Ovary (tissue), 9 donors: ENCODE measurements around the gene ITPR1. TPM values are rescaled to one million over a fixed set of nuclear protein-coding genes. Genes with fewer than 3 reads are reported as not detected.

ENCODE experiments used
- DNase-seq, 5 donors: peaks; one replicate each; pipeline ENCODE4 v3.0.0-alpha.2; 2019 to 2020
- H3K27ac ChIP-seq, 2 donors: fragments of 200-600 bp; one replicate each; pipeline versions ENCODE4 v1.5.1 to v1.8.0; 2019 to 2022
- H3K27me3 ChIP-seq: fragments of 200-600 bp; one replicate; pipeline ENCODE4 v1.8.0; 2022
- H3K36me3 ChIP-seq: fragments of 200-600 bp; sonication (generic); one replicate; pipeline ENCODE4 v1.5.1; 2019
- H3K4me1 ChIP-seq: one replicate; pipeline ENCODE4 v1.8.1; 2013; ENCODE audit warnings: mild to moderate bottlenecking, moderate library complexity; ENCODE audit not compliant: insufficient read depth
- H3K4me3 ChIP-seq: fragments of 200-600 bp; sonication (generic); one replicate; pipeline ENCODE4 v1.5.1; 2017
- H3K9me3 ChIP-seq, 2 donors: fragments of 200-600 bp in 1 of 2; sonication (generic) in 1 of 2; one replicate each; pipeline versions ENCODE4 v1.5.1 to v1.8.1; 2013 to 2019; ENCODE audit warnings: mild to moderate bottlenecking in 1 of 2, moderate library complexity in 1 of 2
- CTCF ChIP-seq, 3 donors: fragments of 450-650 bp in 2 of 3; fragments of 200-600 bp in 1 of 3; IDR thresholded peaks; one replicate each; pipeline versions ENCODE4 v1.5.1 to v1.8.0; 2016 to 2022; ENCODE audit warnings: antibody characterized with exemption in 3 of 3, mild to moderate bottlenecking in 1 of 3
- EP300 ChIP-seq: sonication (generic); formaldehyde crosslinking; IDR thresholded peaks from one replicate; pipeline ENCODE4 v1.6.1; 2017; ENCODE audit warnings: antibody characterized with exemption
- POLR2A ChIP-seq: fragments of 450-650 bp; IDR thresholded peaks from one replicate; pipeline ENCODE4 v1.6.1; 2017; ENCODE audit warnings: antibody characterized with exemption, mild to moderate bottlenecking, moderate library complexity
- WGBS, 3 donors: extraction: QIAGEN DNeasy Blood & Tissue Kit in 1 of 3; methylation state at CpG; one replicate each; pipeline versions ENCODE4 v1.1.5 to v1.1.7; 2013 to 2017; 5-methylcytosine and 5-hydroxymethylcytosine counted together
- intact Hi-C, 4 donors: fragments of 100-400 bp; cut with DNase I; formaldehyde crosslinking; loops; one replicate each; pipeline versions ENCODE4 v1.11.0 to v1.15.1; 2022 to 2023
- polyA plus RNA-seq, 2 donors: library from polyadenylated mRNA; stranded (reverse); fragments of 200-250 nt in 1 of 2; fragments of 350-450 nt in 1 of 2; fragmentation: Illumina TruSeq in 1 of 2; extraction: RNeasy Lipid Tissue Mini Kit (QIAGEN cat#74804) in 1 of 2; gene quantifications; one replicate each; pipeline ENCODE4 v1.2.3, GENCODE V29; 2013 to 2014
- total RNA-seq, 7 donors: library from RNA; depleted of rRNA in 2 of 7; stranded (reverse); fragments of >200 nt in 2 of 7; fragmentation: NEBNext Ultra II Directional in 3 of 7; extraction: Animal tissue kit (Norgen Biotek cat#: 25700) in 3 of 7; gene quantifications; one replicate each; pipeline versions ENCODE4 v1.1.0 to v1.2.4, GENCODE V29; 2016 to 2023
- donor health status: DM: no; HTN: no; CAD: no; lungs with moderate emphysema.
- donor health status: DM: no; HTN: no; CAD: no.
- donor health status: Bipolar disorder and iron deficiency.
- donor health status: DM: yes; HTN: yes; CAD: no.
- donor health status: DM: no; HTN: no; CAD: no.
- donor health status: DM: yes; HTN: yes; CAD: no.

The ITPR1 gene
- total and polyA plus RNA-seq, 9 donors, result 59.5 to 313 (median 144) TPM

- no peak overlapping the region for H3K27ac ChIP-seq
- WGBS, 3 donors, result 66 to 77% (median 76%) methylated on average over 7 of the region's 7 CpGs
- peak in 1 of 5 donors; percentile 10 for DNase-seq
- H3K4me1 ChIP-seq, result peaks cover 22% of the 10 kb centered on the region
- no peak overlapping the region for H3K4me3 ChIP-seq
- intact Hi-C loops, result no loop called here
- no peaks in the 10 kb centered on the region for H3K9me3 ChIP-seq
- H3K27me3 ChIP-seq, result no peaks in the 10 kb centered on the region
- TF ChIP-seq EP300 (no peak), CTCF (IDR thresholded peaks at IDR 0.05) (no peak), POLR2A (no peak)
- H3K36me3 ChIP-seq, result no peaks in the 10 kb centered on the region
Observed at GRCh38 chr3:4745235-4745610, 252.1 kb downstream of the ITPR1 start.

DNA sequence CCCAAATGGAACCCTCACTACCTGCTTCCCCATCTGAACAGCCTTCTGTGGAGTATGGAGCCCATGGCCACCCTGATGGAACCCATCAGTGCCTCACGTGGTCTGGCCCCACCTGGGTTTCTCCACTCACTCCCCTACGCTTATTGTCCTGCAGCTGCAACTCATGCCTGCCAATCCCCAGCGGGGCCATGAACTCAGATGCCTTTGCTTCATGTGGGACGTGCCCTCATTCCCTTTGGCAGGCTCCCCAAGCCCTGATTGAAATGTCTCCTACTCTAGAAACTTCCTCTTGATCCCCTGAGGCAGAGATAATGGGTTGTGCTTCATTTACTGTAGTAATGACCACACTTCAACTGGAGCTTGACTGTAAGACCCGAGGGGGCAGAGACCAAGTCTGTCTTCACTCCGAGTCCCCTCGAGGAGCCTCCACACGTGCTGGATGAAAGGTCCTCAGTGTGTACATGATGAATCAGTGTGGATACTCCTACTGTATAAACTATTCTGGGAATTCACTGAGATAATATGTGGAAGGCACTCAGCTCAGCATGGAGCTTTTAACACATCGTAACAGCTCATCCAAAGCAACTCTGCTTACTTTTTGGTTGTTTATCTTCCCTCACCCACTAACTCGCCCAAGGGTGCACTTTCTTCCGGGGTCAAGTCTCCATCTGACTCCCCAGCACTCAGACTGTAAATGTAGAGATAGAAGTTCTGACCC is 253.3 kb downstream of the ITPR1 start:
- peak in 1 of 5 donors; percentile 21 for DNase-seq
- Histone ChIP-seq H3K4me1 (peaks cover 25% of the 10 kb centered on the region), H3K27me3 (no peaks in the 10 kb centered on the region), H3K4me3 (no peak overlapping the region), H3K36me3 (no peaks in the 10 kb centered on the region), H3K9me3 (no peaks in the 10 kb centered on the region), H3K27ac (peak overlapping the region in 1 of 2 donors; percentile 1)
- intact Hi-C loops, result no loop called here
- 42 to 65% (median 43%) methylated on average over 11 of the region's 11 CpGs for WGBS, 3 donors
- TF ChIP-seq EP300 (no peak), POLR2A (no peak), CTCF (IDR thresholded peaks at IDR 0.05) (no peak)

DNA sequence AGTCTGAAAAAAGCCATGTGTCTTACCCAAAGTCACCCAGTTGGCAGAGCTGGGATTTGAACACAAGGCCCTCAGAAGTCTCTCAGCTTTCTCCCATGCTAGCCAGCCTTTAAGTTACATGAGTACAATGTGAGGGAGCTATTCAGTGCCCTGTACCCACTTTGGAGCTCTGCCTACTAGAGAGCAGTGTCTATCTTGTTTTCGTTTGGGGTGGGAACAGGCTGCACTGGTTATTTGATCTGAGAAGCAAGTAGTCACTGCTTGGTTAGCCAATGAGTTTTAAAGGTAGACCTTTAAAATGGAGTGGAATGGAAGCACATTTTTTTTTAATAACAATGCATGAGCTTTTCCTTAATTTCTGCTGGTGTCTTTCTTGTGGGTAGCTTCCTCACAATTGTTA is 255.0 kb downstream of the ITPR1 start:
- intact Hi-C loops, result no loop called here
- H3K9me3 ChIP-seq, result no peaks in the 10 kb centered on the region
- no peak overlapping the region for H3K4me3 ChIP-seq
- H3K36me3 ChIP-seq, result no peaks in the 10 kb centered on the region
- no peak overlapping the region for H3K27ac ChIP-seq
- DNase-seq, result peak in 2 of 5 donors; percentile 1 to 12
- 39 to 78% (median 46%) methylated on average over 1 of the region's 1 CpG for WGBS, 3 donors
- H3K4me1 ChIP-seq, result peaks cover 21% of the 10 kb centered on the region
- no peaks in the 10 kb centered on the region for H3K27me3 ChIP-seq
- TF ChIP-seq POLR2A (no peak), CTCF (IDR thresholded peaks at IDR 0.05) (no peak), EP300 (no peak)

DNA sequence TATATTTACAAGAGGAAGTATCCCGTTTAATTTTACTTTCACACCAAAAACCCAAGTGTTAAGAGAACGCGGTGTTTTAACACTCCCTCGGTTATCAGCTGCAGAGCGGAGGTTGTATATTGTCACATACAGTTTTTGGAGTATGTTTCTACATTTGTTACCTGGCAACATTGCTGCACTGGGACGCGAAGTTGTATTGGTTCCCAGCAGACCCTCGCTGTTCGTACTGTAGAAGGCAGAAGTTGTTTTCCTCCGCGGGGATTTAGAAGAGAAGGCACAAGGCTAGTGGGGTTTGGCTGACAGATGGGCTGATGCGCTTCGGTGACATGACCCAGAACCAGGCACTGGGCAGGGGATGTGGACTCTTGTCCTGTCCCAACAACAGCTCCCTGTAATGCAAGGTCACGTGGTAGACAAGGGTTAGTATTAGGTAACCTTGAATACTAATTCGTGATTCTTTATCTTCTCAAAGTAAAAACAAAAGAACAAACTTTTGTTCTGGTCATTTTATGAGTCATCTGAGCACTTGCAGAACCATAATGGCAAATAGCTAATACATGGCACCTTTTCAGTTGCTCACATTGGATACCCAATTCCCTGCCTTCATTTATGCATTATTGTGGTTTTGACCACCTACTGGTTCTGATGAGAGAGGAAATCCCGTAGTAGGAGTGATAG is 255.7 kb downstream of the ITPR1 start:
- intact Hi-C loops, result no loop called here
- no peak for TF ChIP-seq POLR2A
- no peak for TF ChIP-seq EP300
- no peak for TF ChIP-seq CTCF (IDR thresholded peaks at IDR 0.05)
- Histone ChIP-seq H3K4me3 (no peak overlapping the region), H3K27me3 (no peaks in the 10 kb centered on the region), H3K36me3 (no peaks in the 10 kb centered on the region), H3K27ac (peak overlapping the region in 1 of 2 donors; percentile 84), H3K9me3 (no peaks in the 10 kb centered on the region), H3K4me1 (peaks cover 19% of the 10 kb centered on the region)
- no peak for DNase-seq
- 86 to 88% (median 87%) methylated on average over 16 of the region's 16 CpGs for WGBS, 3 donors
